HepG2 (cell line): ENCODE results near the gene FRAS1. TPM values are rescaled to one million over a fixed set of nuclear protein-coding genes. Genes with fewer than 3 reads are reported as not detected.

Experiments used
- ATAC-seq: fragments of 200-7000 bp; cut with Tn5 transposase; 3 replicates; pipeline ENCODE4 v1.9.1; 2020; ENCODE audit warnings: mild to moderate bottlenecking, moderate library complexity
- BruUV-seq: library from RNA; stranded (reverse); fragments of 400-500 nt; replicated peaks from 2 replicates; lab custom pipeline; 2021; lab: Mats Ljungman, UMichigan
- CTCF ChIA-PET: fragments of 300-600 bp; formaldehyde crosslinking; extraction: SDS; loops from one replicate; lab custom pipeline; 2021; ENCODE audit warnings: low total read pairs, inconsistent platforms, low intra/inter-chr PET ratio; lab: Yijun Ruan, JAX
- POLR2A ChIA-PET: fragments of 350-600 bp; sonication (Branson Sonifier 250); formaldehyde crosslinking; loops from one replicate; lab custom pipeline; 2020; ENCODE audit warnings: antibody characterized with exemption, inconsistent platforms; lab: Yijun Ruan, JAX
- DNase-seq: peaks from one replicate; pipeline ENCODE4 v3.0.0-alpha.2; 2015; ENCODE audit warnings: low spot score
- FAIRE-seq: peaks from 3 replicates; lab custom pipeline; 2011; peaks lifted over from hg19 to GRCh38; lab: Jason Lieb, UNC
- H2AFZ ChIP-seq: one replicate; pipeline ENCODE4 v1.6.1; 2011; ENCODE audit warnings: low read length, inconsistent platforms
- H3K27ac ChIP-seq: fragments of 300-600 bp; 3 replicates; pipeline ENCODE4 v1.8.0; 2011; ENCODE audit warnings: mixed run types, mild to moderate bottlenecking, mixed read lengths, low read length, inconsistent platforms; ENCODE audit not compliant: insufficient read depth; ENCODE audit errors: extremely low read length
- H3K27me3 ChIP-seq, 2 experiments: fragments of 200-600 bp in 1 of 2; 2 replicates in 1 of 2; 3 replicates in 1 of 2; pipeline versions ENCODE4 v1.6.0 to v1.8.0; 2011; ENCODE audit warnings: low read length in 2 of 2, mild to moderate bottlenecking in 2 of 2, moderate library complexity in 2 of 2, inconsistent platforms in 1 of 2; ENCODE audit not compliant: insufficient read depth in 2 of 2, control insufficient read depth in 1 of 2
- H3K36me3 ChIP-seq, 2 experiments: fragments of 200-600 bp in 1 of 2; replicated peaks in 1 of 2; 2 replicates in 1 of 2; 3 replicates in 1 of 2; pipeline versions ENCODE4 v1.5.1 to v1.8.0; 2011; ENCODE audit warnings: low read length in 2 of 2, inconsistent platforms in 1 of 2; ENCODE audit not compliant: insufficient read depth in 2 of 2, control insufficient read depth in 1 of 2
- H3K4me1 ChIP-seq: 2 replicates; pipeline ENCODE4 v1.5.1; 2012; ENCODE audit warnings: low read length, inconsistent platforms; ENCODE audit not compliant: insufficient read depth
- H3K4me2 ChIP-seq: 2 replicates; pipeline ENCODE4 v1.6.0; 2011; ENCODE audit warnings: low read depth, low read length, inconsistent platforms
- H3K4me3 ChIP-seq, 3 experiments: fragments of 200-600 bp in 1 of 3; sonication (generic), shearing (Covaris generic) in 1 of 3; replicated peaks in 1 of 3; 2 replicates each; pipeline ENCODE4 v1.5.1; 2011 to 2016; ENCODE audit warnings: low read length in 3 of 3, inconsistent platforms in 2 of 3, low read depth in 2 of 3, mild to moderate bottlenecking in 2 of 3, control low read depth in 1 of 3, mixed read lengths in 1 of 3; ENCODE audit not compliant: insufficient read depth in 1 of 3
- H3K79me2 ChIP-seq: one replicate; pipeline ENCODE4 v1.6.1; 2011; ENCODE audit warnings: low read length, inconsistent platforms; ENCODE audit not compliant: insufficient read depth
- H3K9ac ChIP-seq: 2 replicates; pipeline ENCODE4 v1.6.0; 2011; ENCODE audit warnings: mild to moderate bottlenecking, low read depth, low read length, inconsistent platforms; ENCODE audit not compliant: insufficient read depth
- H3K9me3 ChIP-seq: 2 replicates; pipeline ENCODE4 v1.5.1; 2012; ENCODE audit warnings: mild to moderate bottlenecking, low read length
- H4K20me1 ChIP-seq: 2 replicates; pipeline ENCODE4 v1.6.0; 2011; ENCODE audit warnings: inconsistent platforms, mild to moderate bottlenecking, low read length, moderate library complexity; ENCODE audit not compliant: insufficient read depth
- MNT ChIP-seq: fragments of 450-650 bp; IDR thresholded peaks from 2 replicates; pipeline ENCODE4 v1.6.1; 2016
- ZBTB34 ChIP-seq: sonication (generic); formaldehyde crosslinking; IDR thresholded peaks from 2 replicates; pipeline ENCODE4 v1.8.0; 2022; ENCODE audit warnings: mild to moderate bottlenecking, missing genetic modification reagents
- WGBS: methylation state at CpG from one replicate; pipeline ENCODE4 v1.1.6; 2017; ENCODE audit warnings: low lambda C conversion rate; 5-methylcytosine and 5-hydroxymethylcytosine counted together
- in situ Hi-C: cut with HindIII; loops from 2 replicates; pipeline ENCODE4 v1.10.0; 2017; ENCODE audit warnings: low pct_unique_long_range_greater_than_20kb; ENCODE audit not compliant: extremely low pct_ligation_motif_present
- intact Hi-C: fragments of 100-400 bp; cut with micrococcal nuclease; formaldehyde crosslinking; loops from one replicate; pipeline ENCODE4 v1.10.0; 2022; ENCODE audit not compliant: unreplicated experiment
- polyA plus RNA-seq, 8 experiments: library from polyadenylated mRNA; depleted of rRNA in 3 of 8; stranded (reverse) in 7 of 8; unstranded in 1 of 8; fragments of >200 nt; fragmentation: Illumina TruSeq in 4 of 8; extraction: Trizol in 4 of 8; gene quantifications; 2 replicates each; pipeline versions ENCODE4 v1.2.1 to v1.2.3, GENCODE V29; 2011 to 2016; ENCODE audit warnings: low read depth in 4 of 8, missing spikeins in 1 of 8, mixed read lengths in 1 of 8; ENCODE audit not compliant: insufficient read depth in 1 of 8
- total RNA-seq, 5 experiments: library from RNA; depleted of rRNA; stranded (reverse); fragments of >200 nt; fragmentation: Illumina TruSeq; extraction: Trizol; gene quantifications; 2 replicates each; pipeline ENCODE4 v1.2.3, GENCODE V29; 2016; ENCODE audit warnings: low read depth in 1 of 5

FRAS1 gene
- total and polyA plus RNA-seq, 2 of the 13 experiments (the other 11 are each of a cell fraction or from before 2014, with no cell fraction given): 22.5 to 31.6 TPM

GRCh38 chr4:78061939-78062570 lies 4.9 kb downstream of the FRAS1 start:
- H3K79me2 ChIP-seq: peaks cover 91% of the 10 kb centered on the region
- no peak overlapping the region for H2AFZ ChIP-seq
- no peak for TF ChIP-seq ZBTB34 (CRISPR knock-in tag)
- TF ChIP-seq MNT: 0 out of 2 replicates have a peak, but pooled peaks have one; percentile 15
- no peak for DNase-seq
- CTCF ChIA-PET: no interaction called here
- no peak overlapping the region for H3K27ac ChIP-seq
- H3K36me3 ChIP-seq: peaks cover 0 to 12% of the 10 kb centered on the region in 2 experiments; a peak in 1 of 5 replicates
- H3K4me3 ChIP-seq: no peak overlapping the region
- H4K20me1 ChIP-seq: peaks cover 8% of the 10 kb centered on the region; the same call in 1 of the 2 replicates
- 90% methylated on average over 2 of the region's 2 CpGs for WGBS
- H3K4me2 ChIP-seq: no peak overlapping the region
- POLR2A ChIA-PET: no interaction called here
- H3K27me3 ChIP-seq: no peaks in the 10 kb centered on the region; a peak in 1 of 5 replicates
- intact Hi-C loops (no loop called here), in situ Hi-C loops (no loop called here)
- ATAC-seq: no peak
- no peak overlapping the region for H3K9ac ChIP-seq
- no TSS peak for BruUV-seq
- FAIRE-seq: no peak
- peaks cover 49% of the 10 kb centered on the region for H3K4me1 ChIP-seq
- H3K9me3 ChIP-seq: no peaks in the 10 kb centered on the region
